ENCODE data around the gene ATP6AP2.
A peak's percentile ranks its signal among the peaks of the same experiment; 100 is the strongest.
"Not testable (repeated sequence)": the region's sequence is repeated elsewhere in the genome, so short reads cannot be mapped to it uniquely, and the experiment has no call there.

ATP6AP2 gene

GRCh38 chrX:40576291-40576690 is 4.5 kb upstream of the ATP6AP2 start:
- DNase-seq = no peak

DNA sequence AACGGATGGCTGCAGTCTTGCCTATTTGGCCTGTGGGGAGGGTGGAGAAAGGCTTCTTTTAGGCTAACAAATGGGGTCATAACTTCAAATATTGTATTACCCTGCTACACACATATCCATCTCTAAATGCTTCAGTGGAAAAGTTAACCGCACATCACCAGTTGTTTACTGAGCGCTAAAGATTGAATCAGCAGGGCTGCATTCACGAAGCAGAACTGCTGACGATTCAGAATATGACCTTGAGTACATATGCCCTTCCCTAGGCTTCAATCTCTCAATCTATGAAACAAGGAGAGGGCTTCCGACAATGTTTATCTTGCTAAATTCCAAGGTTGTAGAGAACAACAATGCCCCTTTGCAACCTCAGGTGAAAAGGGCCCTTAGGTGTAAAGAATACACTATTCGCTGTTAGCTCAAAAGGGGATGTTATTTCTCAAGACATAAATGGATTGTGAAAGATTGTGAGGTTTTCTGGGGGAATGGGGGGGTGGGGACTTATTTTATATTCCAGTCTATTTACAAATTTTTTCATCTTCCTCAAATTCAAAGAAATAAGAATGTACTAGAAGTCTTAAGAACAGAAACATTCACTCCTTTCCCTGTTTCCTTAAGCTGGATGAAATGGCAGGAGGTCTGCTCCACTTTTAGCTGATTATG is 2.6 kb upstream of the ATP6AP2 start:
- no peak for DNase-seq

DNA sequence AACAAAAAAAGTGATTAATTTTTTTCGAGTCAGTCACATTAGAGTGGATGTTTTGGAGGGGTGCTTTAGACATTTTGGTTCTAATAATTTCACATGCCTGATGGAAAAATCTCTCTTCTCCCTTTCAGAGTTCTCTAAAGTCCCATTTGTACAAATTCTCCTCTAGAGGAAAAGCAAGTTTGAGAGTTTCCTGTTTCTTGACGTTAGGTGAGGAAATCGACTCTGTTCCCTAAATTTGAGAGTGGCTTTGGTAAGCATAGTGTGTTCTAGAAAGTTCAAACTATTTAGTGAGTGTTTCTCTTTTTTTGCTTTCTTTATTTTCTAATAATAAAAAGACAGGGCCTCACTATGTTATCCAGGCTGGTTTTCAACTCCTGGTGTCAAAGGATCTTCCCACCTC is 1.6 kb upstream of the ATP6AP2 start:
- no peak for DNase-seq

- DNase-seq = peak in 1 of 2 donors; percentile 8
Observed at GRCh38 chrX:40579900-40580536, 752 bp upstream of the ATP6AP2 start.

DNA sequence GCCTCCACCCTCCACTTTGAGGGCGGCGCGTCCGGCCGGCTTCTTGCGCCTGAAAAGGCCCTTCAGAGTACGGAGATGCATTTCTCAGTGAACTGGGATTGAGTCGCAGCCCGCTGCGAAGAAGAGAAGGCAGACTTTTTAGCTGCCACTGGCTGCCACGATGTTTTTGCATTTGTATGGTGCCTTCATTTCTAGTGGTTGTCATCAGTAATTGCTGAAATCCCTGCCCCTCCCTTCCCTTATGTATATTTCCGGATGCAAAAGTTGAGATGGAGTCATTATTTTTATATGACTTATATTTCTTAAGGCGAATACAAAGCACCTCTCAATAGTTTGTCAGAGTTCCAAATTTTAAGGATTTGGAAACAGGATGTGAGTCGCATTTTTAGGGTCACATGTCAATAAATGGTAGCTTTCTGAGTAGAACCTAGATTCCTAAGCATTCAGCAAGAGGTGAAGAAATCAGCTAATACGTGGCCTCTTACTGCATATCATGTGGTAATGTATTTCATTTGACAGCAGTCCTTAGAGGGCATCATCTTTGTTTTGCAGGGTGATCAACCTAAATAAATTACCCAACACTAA is 658 bp downstream of the ATP6AP2 start:
- peak in 1 of 2 donors; percentile 35 for DNase-seq

DNA sequence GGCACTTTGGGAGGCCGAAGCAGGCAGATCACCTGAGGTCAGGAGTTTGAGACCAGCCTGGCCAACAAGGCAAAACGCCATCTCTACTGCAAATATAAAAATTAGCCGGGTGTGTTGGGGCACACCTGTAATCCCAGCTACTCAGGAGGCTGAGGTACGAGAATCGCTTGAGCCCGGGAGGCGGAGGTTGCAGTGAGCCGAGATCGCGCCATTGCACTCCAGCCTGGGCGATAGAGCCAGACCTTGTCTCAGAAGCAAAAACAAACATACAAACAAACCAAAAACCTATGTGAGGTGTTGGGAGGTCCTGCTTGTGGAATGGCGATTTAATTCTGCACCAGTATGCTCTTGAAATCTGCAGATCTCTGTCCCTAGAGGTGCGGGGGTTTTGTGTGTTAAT is 1.4 kb downstream of the ATP6AP2 start:
- DNase-seq = not testable (repeated sequence)

DNA sequence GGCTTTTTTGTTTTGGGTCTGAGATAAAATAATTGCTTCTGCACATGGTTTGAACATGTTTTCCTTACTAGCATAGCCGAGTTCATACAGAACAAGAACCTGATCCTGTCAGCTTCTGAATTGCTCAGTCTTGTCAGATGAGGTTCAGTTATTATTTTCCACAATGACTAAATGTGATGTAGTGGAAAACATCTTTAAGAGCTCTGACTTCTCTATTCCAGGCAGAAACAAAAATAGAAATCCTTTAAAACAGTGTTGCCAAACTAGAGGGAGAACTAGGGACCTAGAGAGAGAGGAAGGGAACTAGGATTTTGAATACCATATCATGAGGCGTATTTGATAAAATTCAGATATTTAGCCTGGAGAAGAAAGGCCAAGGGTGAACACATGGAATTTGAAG is 2.0 kb downstream of the ATP6AP2 start:
- no peak for DNase-seq

GRCh38 chrX:40587623-40588022 is 6.9 kb downstream of the ATP6AP2 start:
- DNase-seq = not testable (repeated sequence)

- DNase-seq = peak; percentile 18 to 53
Observed at GRCh38 chrX:40589616-40590321, 9.0 kb downstream of the ATP6AP2 start.

GRCh38 chrX:40603446-40603845 is 22.7 kb downstream of the ATP6AP2 start:
- no peak for DNase-seq

GRCh38 chrX:40607381-40607780 is 26.6 kb downstream of the ATP6AP2 start:
- no peak for DNase-seq

- no peak for DNase-seq
Observed at GRCh38 chrX:40612511-40612910, 31.7 kb downstream of the ATP6AP2 start.

DNA sequence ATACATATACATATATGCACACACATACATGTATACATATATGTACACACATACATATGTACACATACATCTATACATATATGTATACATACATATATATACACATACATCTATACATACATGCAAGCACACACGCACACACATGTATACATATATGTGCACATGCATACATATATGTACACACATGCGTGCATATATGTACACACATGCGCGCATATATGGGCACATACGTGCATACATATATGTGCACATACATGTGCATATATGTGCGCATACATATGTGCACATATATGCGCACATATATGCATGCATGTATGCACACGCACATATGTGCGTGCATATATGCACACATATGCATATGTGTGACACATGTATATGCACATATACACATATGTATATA is 35.2 kb downstream of the ATP6AP2 start:
- DNase-seq = no peak

DNA sequence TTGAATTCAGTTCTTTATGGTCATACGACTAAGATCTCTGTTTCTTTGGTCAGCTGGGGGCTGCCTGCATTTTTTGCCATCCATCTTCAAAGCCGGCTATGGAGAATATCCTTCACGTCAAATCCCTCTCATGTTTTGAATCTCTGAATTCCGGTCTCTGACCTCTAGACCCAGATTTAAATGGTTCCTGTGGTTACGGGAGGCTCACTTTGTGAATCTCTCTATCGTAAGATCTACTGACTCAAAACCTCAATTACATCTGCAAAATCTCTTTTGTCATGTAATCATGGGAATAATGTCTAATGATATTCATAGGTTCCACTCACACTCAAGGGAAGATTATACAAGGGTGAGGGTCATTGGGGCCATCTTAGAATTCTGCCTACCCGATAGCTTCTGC is 36.8 kb downstream of the ATP6AP2 start:
- no peak for DNase-seq

- DNase-seq = no peak
Observed at GRCh38 chrX:40622479-40623138, 41.8 kb downstream of the ATP6AP2 start.

DNA sequence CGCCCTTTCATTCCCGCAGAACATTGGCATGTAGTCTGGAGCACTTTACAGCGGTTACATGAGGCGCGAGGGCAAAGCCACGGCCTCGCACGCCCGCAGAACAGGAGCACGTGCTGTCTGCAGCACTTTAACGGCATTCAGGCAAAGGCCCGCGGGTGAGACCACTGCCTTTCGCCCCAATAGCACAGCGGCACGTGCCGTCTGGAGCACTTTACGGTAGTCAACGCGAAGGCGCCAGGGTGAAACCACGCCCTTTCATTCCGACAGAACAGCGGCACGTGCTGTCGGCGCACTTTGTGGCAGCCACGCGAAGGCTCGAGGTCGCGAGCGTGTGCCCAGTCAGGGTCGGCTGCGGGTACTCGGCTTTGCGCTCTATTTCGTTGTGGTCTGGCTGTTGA is 42.4 kb downstream of the ATP6AP2 start, which contains the start of gene MPC1L:
Gene MPC1L (plus strand): TSS at position 290 of the 398 bp plus-strand sequence. CDS start 138 bp downstream, outside the sequence.
- DNase-seq = no peak

DNA sequence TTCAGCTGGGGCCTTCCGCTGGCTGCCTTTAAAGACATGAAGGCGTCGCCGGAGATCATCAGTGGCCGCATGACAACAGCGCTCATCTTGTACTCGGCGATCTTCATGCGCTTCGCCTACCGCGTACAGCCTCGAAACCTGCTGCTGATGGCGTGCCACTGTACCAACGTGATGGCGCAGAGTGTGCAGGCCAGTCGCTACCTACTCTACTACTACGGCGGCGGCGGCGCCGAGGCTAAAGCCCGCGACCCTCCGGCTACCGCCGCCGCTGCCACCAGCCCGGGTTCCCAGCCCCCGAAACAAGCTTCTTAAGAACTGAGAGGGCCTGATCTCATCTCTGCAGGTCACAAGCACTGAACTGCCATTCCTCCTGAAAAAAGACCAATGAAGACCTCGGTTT is 42.9 kb downstream of the ATP6AP2 start:
- no peak for DNase-seq

DNA sequence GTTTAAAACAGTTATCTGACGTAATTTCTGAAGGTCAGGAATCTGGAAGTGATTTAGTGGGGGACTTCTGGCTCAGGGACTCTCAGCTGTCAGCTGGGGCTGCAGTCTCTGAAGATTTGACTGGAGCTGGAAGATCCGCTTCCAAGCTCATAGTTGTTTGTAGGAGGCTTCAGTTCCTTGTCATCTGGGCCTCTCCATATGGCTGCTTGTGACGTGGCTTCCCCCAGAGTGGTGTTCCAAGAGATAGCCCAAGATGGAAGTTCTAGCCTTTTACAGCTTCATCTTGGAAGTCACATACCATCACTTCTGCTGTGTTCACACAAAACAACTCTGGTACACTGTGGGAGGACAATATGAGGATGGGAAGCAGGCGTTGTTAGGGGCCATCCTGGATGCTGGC is 44.5 kb downstream of the ATP6AP2 start:
- no peak for DNase-seq

DNA sequence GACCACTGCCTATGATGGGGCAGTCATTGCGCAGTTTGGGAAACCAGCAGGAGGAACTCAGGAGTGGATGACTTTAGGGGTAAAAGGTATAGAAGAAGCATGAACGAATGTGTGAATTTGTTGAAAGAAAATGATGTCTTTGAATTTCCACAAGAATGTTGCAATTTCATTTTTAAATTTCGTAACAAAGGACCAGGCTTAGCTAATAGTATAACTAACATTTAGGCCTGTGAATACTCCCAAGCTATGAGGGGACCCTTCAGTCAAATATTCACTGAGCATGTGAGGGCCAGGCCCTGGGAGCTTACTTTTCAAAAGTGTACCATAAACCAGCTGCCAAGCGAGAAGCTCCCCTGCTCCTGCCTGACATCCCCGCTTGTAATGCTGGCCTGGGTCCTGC is 47.7 kb downstream of the ATP6AP2 start:
- no peak for DNase-seq

DNA sequence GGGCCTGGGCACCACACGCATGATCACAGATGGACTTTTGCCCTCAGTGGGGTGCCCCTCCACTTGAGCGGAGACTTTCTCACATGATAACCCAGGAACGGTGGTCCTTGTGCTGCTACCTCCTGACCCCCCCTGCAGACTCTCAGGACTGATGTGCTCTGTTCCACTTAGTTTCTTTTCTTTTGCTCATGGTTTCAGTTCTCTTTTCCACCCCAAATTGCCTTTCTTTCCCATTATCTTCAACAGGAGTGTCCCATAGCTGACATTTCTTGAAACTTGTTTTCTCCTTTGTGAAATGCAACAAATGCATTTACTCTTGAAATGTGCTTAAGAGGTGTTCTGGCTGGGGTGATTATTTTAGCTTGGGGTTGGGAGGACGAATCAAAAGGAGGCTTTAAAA is 51.4 kb downstream of the ATP6AP2 start:
- no peak for DNase-seq

DNA sequence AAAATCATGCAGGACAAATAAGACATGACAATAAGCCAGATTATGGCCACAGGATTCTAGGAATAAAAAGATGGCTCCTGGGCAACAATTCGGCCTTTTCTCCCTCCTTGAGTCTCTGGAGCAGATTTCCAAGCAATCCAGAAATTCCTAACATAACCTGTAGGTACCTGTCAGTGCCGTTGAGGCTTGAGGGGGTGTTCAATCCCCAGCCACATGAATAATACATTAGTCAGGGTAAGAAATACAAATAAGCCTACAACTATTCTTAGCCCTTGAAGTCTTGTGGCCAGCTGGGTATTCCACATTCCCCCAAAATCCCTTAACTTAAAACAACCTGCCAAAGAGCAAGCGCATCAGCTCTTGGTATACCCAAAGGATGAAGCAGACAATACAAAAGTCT is 56.9 kb downstream of the ATP6AP2 start:
- no peak for DNase-seq

DNA sequence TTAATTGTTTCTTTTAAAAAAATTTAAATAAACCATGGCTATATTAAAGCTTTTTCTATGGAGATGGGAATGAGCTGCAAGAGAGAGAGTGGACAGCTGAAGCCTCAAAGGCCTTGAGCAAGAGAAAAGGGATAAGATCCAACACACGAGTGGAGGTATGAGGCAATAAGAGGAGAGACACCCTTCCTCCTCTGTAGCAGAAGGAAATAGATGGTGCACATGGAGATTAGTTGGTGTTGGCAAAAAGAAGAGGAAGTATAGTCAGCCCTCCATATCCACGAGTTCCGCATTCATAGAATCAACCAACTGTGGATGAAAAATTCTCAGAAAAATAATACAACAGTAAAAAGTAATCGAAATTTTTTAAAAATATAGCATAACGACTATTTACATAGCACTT is 63.4 kb downstream of the ATP6AP2 start:
- peak in 1 of 2 donors; percentile 14 for DNase-seq

DNA sequence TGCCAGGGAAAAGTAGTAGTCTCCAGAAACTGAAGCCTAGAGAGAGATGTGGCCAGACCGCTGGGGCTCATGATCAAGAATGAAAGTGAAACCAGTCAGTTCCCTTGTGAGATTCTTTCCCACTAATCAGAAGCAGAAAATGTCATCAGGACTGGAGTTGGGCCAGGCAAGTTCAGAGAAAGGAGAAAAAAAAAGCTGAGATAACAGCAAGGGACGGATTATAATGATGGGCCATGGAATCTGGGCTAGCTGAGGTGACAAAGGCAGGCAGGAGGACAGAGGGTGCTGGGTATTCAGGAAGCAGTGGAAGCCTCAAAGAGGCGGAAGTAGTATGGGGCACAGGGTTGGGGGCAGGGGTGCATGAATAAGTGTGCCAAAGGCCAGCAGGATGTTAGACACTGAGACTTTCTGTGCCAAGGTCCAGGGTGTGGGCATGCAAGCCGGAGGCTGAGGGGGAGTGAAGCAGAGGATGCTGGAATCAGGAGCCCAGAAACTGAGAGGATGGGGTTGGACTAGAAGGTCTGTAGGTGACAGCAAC is 64.1 kb downstream of the ATP6AP2 start:
- DNase-seq = peak; percentile 56 to 59

Data from CD4-positive, alpha-beta T cell treated with Interleukin-4 for 1 hour (primary cell).